DND-41 (cell line): ENCODE measurements around the gene GDNF.

Experiments
- ATAC-seq: fragments of 200-7000 bp; cut with Tn5 transposase; 3 replicates; pipeline ENCODE4 v1.9.1; 2021; ENCODE audit warnings: low read depth; ENCODE audit not compliant: insufficient read depth
- DNase-seq: peaks from one replicate; pipeline ENCODE4 v3.0.0-alpha.2; 2020
- H2AFZ ChIP-seq: 2 replicates; pipeline ENCODE4 v1.6.0; 2012; ENCODE audit warnings: low read depth, low read length
- H3K27ac ChIP-seq: 2 replicates; pipeline ENCODE4 v1.5.1; 2012; ENCODE audit warnings: low read length, inconsistent platforms
- H3K27me3 ChIP-seq: fragments of 200-600 bp; sonication (generic); 2 replicates; pipeline ENCODE4 v1.6.0; 2012; ENCODE audit warnings: low read length, mild to moderate bottlenecking, inconsistent platforms; ENCODE audit not compliant: insufficient read depth, poor library complexity
- H3K36me3 ChIP-seq: 2 replicates; pipeline ENCODE4 v1.5.1; 2012; ENCODE audit warnings: low read length, inconsistent platforms; ENCODE audit not compliant: insufficient read depth
- H3K4me1 ChIP-seq: 2 replicates; pipeline ENCODE4 v1.5.1; 2012; ENCODE audit warnings: mild to moderate bottlenecking, low read length; ENCODE audit not compliant: insufficient read depth
- H3K4me2 ChIP-seq: 2 replicates; pipeline ENCODE4 v1.6.0; 2012; ENCODE audit warnings: mild to moderate bottlenecking, moderate library complexity, low read length, inconsistent platforms; ENCODE audit not compliant: insufficient read depth
- H3K4me3 ChIP-seq, 2 experiments: fragments of 200-600 bp in 1 of 2; shearing (Covaris generic) in 1 of 2; 2 replicates each; pipeline ENCODE4 v1.5.1; 2012 to 2016; ENCODE audit warnings: inconsistent platforms in 2 of 2, low read length in 2 of 2, mild to moderate bottlenecking in 2 of 2, low read depth in 1 of 2, moderate library complexity in 1 of 2
- H3K79me2 ChIP-seq: 2 replicates; pipeline ENCODE4 v1.6.0; 2012; ENCODE audit warnings: low read length, inconsistent platforms; ENCODE audit not compliant: insufficient read depth
- H3K9ac ChIP-seq: 2 replicates; pipeline ENCODE4 v1.6.0; 2012; ENCODE audit warnings: low read depth, mild to moderate bottlenecking, inconsistent platforms, low read length, moderate library complexity
- H3K9me3 ChIP-seq: 2 replicates; pipeline ENCODE4 v1.5.1; 2012; ENCODE audit warnings: low read length, moderate library complexity, mild to moderate bottlenecking, inconsistent platforms; ENCODE audit not compliant: insufficient read depth, severe bottlenecking
- H4K20me1 ChIP-seq: 2 replicates; pipeline ENCODE4 v1.6.0; 2012; ENCODE audit warnings: low read length; ENCODE audit not compliant: insufficient read depth
- CTCF ChIP-seq: IDR thresholded peaks from 2 replicates; pipeline ENCODE4 v1.5.1; 2012; ENCODE audit warnings: borderline replicate concordance, low read length, moderate library complexity, mild to moderate bottlenecking; ENCODE audit not compliant: poor library complexity, severe bottlenecking; ENCODE audit errors: extremely low read depth
- EZH2 ChIP-seq: IDR thresholded peaks from 3 replicates; pipeline ENCODE4 v1.6.1; 2012; ENCODE audit warnings: borderline replicate concordance, low read depth, mild to moderate bottlenecking, moderate library complexity, low read length, inconsistent platforms; ENCODE audit not compliant: severe bottlenecking

Gene GDNF

GRCh38 chr5:37838933-37839341 lies 904 bp downstream of the GDNF start:
- H3K79me2 ChIP-seq, result no peaks in the 10 kb centered on the region
- no peak overlapping the region for H3K27ac ChIP-seq
- H3K9ac ChIP-seq, result no peak overlapping the region
- no peaks in the 10 kb centered on the region for H3K4me1 ChIP-seq
- DNase-seq, result no peak
- no peak overlapping the region for H3K4me3 ChIP-seq
- no peak overlapping the region for H2AFZ ChIP-seq
- no peak overlapping the region for H3K4me2 ChIP-seq
- no peaks in the 10 kb centered on the region for H3K36me3 ChIP-seq
- ATAC-seq, result no peak
- no peaks in the 10 kb centered on the region for H3K9me3 ChIP-seq
- TF ChIP-seq EZH2 (no peak), CTCF (no peak)
- H3K27me3 ChIP-seq, result no peaks in the 10 kb centered on the region
- no peaks in the 10 kb centered on the region for H4K20me1 ChIP-seq

GRCh38 chr5:37838152-37838932 lies 1.5 kb downstream of the GDNF start:
- ATAC-seq (no peak), DNase-seq (no peak)
- Histone ChIP-seq H3K4me2 (no peak overlapping the region), H3K27ac (no peak overlapping the region), H2AFZ (no peak overlapping the region), H4K20me1 (no peaks in the 10 kb centered on the region), H3K9me3 (no peaks in the 10 kb centered on the region), H3K4me1 (no peaks in the 10 kb centered on the region), H3K36me3 (no peaks in the 10 kb centered on the region), H3K27me3 (no peaks in the 10 kb centered on the region), H3K4me3 (no peak overlapping the region), H3K79me2 (no peaks in the 10 kb centered on the region), H3K9ac (no peak overlapping the region)
- no peak for TF ChIP-seq EZH2
- no peak for TF ChIP-seq CTCF

- no peak for DNase-seq
- no peak for ATAC-seq
- Histone ChIP-seq H4K20me1 (no peaks in the 10 kb centered on the region), H3K36me3 (no peaks in the 10 kb centered on the region), H3K79me2 (no peaks in the 10 kb centered on the region), H3K9me3 (no peaks in the 10 kb centered on the region), H2AFZ (no peak overlapping the region), H3K4me2 (no peak overlapping the region), H3K9ac (no peak overlapping the region), H3K27ac (no peak overlapping the region), H3K4me1 (no peaks in the 10 kb centered on the region), H3K4me3 (no peak overlapping the region), H3K27me3 (peaks cover 5% of the 10 kb centered on the region)
- TF ChIP-seq CTCF (no peak), EZH2 (no peak)
These were observed 2.3 kb downstream of the GDNF start for GRCh38 chr5:37837414-37838032.
